HG02588 (cell line): Measurements from ENCODE around the gene PHEX.

Source experiments
- ATAC-seq: cut with Tn5 transposase; IDR thresholded peaks from one replicate; pipeline ENCODE4 v1.9.1; 2021; ENCODE audit warnings: mild to moderate bottlenecking, moderate library complexity; ENCODE audit not compliant: unreplicated experiment

Gene PHEX

GRCh38 chrX:22039541-22039940, 7.4 kb downstream of the PHEX start:
- no peak for ATAC-seq

GRCh38 chrX:22040184-22040583, 8.1 kb downstream of the PHEX start:
- ATAC-seq, result no peak

- ATAC-seq, result no peak
Observed at GRCh38 chrX:22041907-22042530, 9.9 kb downstream of the PHEX start.

GRCh38 chrX:22043872-22044271, 11.7 kb downstream of the PHEX start:
- ATAC-seq, result no peak

GRCh38 chrX:22047468-22047867, 15.3 kb downstream of the PHEX start:
- no peak for ATAC-seq

GRCh38 chrX:22053481-22053880, 21.4 kb downstream of the PHEX start:
- no peak for ATAC-seq

GRCh38 chrX:22056235-22056634, 24.1 kb downstream of the PHEX start:
- no peak for ATAC-seq

- no peak for ATAC-seq
Observed at GRCh38 chrX:22057667-22058066, 25.5 kb downstream of the PHEX start.

- ATAC-seq, result no peak
Observed at GRCh38 chrX:22059775-22060174, 27.6 kb downstream of the PHEX start.

- peak; percentile 53 for ATAC-seq
Observed at GRCh38 chrX:22060415-22061280, 28.5 kb downstream of the PHEX start.

- ATAC-seq, result peak; percentile 90
Observed at GRCh38 chrX:22063284-22063683, 31.2 kb downstream of the PHEX start.

GRCh38 chrX:22069586-22069985, 37.5 kb downstream of the PHEX start:
- ATAC-seq, result no peak

GRCh38 chrX:22073928-22074327, 41.8 kb downstream of the PHEX start:
- no peak for ATAC-seq

- ATAC-seq, result no peak
Observed at GRCh38 chrX:22078117-22078516, 46.0 kb downstream of the PHEX start.

GRCh38 chrX:22081475-22082092, 49.5 kb downstream of the PHEX start:
- peak; percentile 71 for ATAC-seq

GRCh38 chrX:22086003-22086402, 53.9 kb downstream of the PHEX start:
- ATAC-seq, result no peak

- ATAC-seq, result no peak
Observed at GRCh38 chrX:22087011-22087557, 55.0 kb downstream of the PHEX start.

GRCh38 chrX:22088326-22088725, 56.2 kb downstream of the PHEX start:
- no peak for ATAC-seq

GRCh38 chrX:22090181-22090580, 58.1 kb downstream of the PHEX start:
- no peak for ATAC-seq

GRCh38 chrX:22093550-22093949, 61.4 kb downstream of the PHEX start:
- ATAC-seq, result no peak

GRCh38 chrX:22095286-22095685, 63.2 kb downstream of the PHEX start:
- ATAC-seq, result no peak

GRCh38 chrX:22095856-22096255, 63.7 kb downstream of the PHEX start:
- no peak for ATAC-seq
